Measurements from ENCODE around the gene GOLGA6L7. TPM values are rescaled to one million over a fixed set of nuclear protein-coding genes. Genes with fewer than 3 reads are reported as not detected.
A peak's percentile ranks its signal among the peaks of the same experiment; 100 is the strongest.

GOLGA6L7 gene
- total and polyA plus RNA-seq, 2 experiments from 2014 or later = not detected

GRCh38 chr15:28888302-28888894, 40.0 kb upstream of the GOLGA6L7 start:
- Histone ChIP-seq H3K9ac (no peak overlapping the region), H3K27me3 (replicated peaks; ENCODE audit: insufficient read depth) (peaks cover 18% of the 10 kb centered on the region), H3K27ac (no peak overlapping the region), H3K79me2 (ENCODE audit: insufficient read depth) (no peaks in the 10 kb centered on the region), H2AFZ (no peak overlapping the region), H3K9me2 (ENCODE audit: insufficient read depth) (no peaks in the 10 kb centered on the region), H3K4me1 (ENCODE audit: insufficient read depth) (no peaks in the 10 kb centered on the region), H3K4me2 (ENCODE audit: unreplicated experiment) (no peak overlapping the region), H4K20me1 (ENCODE audit: insufficient read depth) (no peaks in the 10 kb centered on the region), H3K36me3 (ENCODE audit: low read depth) (no peaks in the 10 kb centered on the region), H3K9me3 (ENCODE audit: low read depth) (no peaks in the 10 kb centered on the region), H3K4me3 (no peak overlapping the region), H3F3A (ENCODE audit: insufficient read depth) (no peaks in the 10 kb centered on the region)
- DNase-seq = no peak
- in situ Hi-C loops (cut with MboI) = no loop called here
- 65 to 72% methylated on average over 18 of the region's 18 CpGs for WGBS, 2 experiments (ENCODE audit: low coverage in 1 of 2, low lambda C conversion rate in 2 of 2, missing lambda C conversion rate in 2 of 2)
- TF ChIP-seq EZH2phosphoT487 (IDR thresholded peaks at IDR 0.05; ENCODE audit: insufficient read depth, low read depth) (no peak), EZH2 (IDR thresholded peaks at IDR 0.05; ENCODE audit: insufficient read depth, poor library complexity, severe bottlenecking) (no peak)

- no peak for TF ChIP-seq EZH2phosphoT487 (IDR thresholded peaks at IDR 0.05; ENCODE audit: insufficient read depth, low read depth)
- WGBS, 2 experiments (ENCODE audit: low coverage in 1 of 2, low lambda C conversion rate in 2 of 2, missing lambda C conversion rate in 2 of 2) = 44 to 46% methylated on average over 16 to 17 of the region's 17 CpGs
- no peak overlapping the region for H2AFZ ChIP-seq
- H3K79me2 ChIP-seq (ENCODE audit: insufficient read depth) = no peaks in the 10 kb centered on the region
- in situ Hi-C loops (cut with MboI) = no loop called here
- H3K36me3 ChIP-seq (ENCODE audit: low read depth) = no peaks in the 10 kb centered on the region
- H3K4me1 ChIP-seq (ENCODE audit: insufficient read depth) = no peaks in the 10 kb centered on the region
- no peak overlapping the region for H3K4me2 ChIP-seq (ENCODE audit: unreplicated experiment)
- no peak for DNase-seq
- no peaks in the 10 kb centered on the region for H3K9me2 ChIP-seq (ENCODE audit: insufficient read depth)
- no peak overlapping the region for H3K4me3 ChIP-seq
- no peaks in the 10 kb centered on the region for H3K9me3 ChIP-seq (ENCODE audit: low read depth)
- H3K9ac ChIP-seq = no peak overlapping the region
- H3F3A ChIP-seq (ENCODE audit: insufficient read depth) = no peaks in the 10 kb centered on the region
- no peak overlapping the region for H3K27ac ChIP-seq
- peaks cover 18% of the 10 kb centered on the region for H3K27me3 ChIP-seq (replicated peaks; ENCODE audit: insufficient read depth)
- no peaks in the 10 kb centered on the region for H4K20me1 ChIP-seq (ENCODE audit: insufficient read depth)
These were observed 39.1 kb upstream of the GOLGA6L7 start for GRCh38 chr15:28887339-28888174.

- H3F3A ChIP-seq (ENCODE audit: insufficient read depth) = no peaks in the 10 kb centered on the region
- WGBS, 2 experiments (ENCODE audit: low coverage in 1 of 2, low lambda C conversion rate in 2 of 2, missing lambda C conversion rate in 2 of 2) = 10 to 12% methylated on average over 32 to 35 of the region's 61 CpGs
- no peaks in the 10 kb centered on the region for H3K9me3 ChIP-seq (ENCODE audit: low read depth)
- no peak overlapping the region for H3K4me2 ChIP-seq (ENCODE audit: unreplicated experiment)
- no peaks in the 10 kb centered on the region for H3K4me1 ChIP-seq (ENCODE audit: insufficient read depth)
- peaks cover 18% of the 10 kb centered on the region for H3K27me3 ChIP-seq (replicated peaks; ENCODE audit: insufficient read depth)
- H3K9me2 ChIP-seq (ENCODE audit: insufficient read depth) = no peaks in the 10 kb centered on the region
- in situ Hi-C loops (cut with MboI) = no loop called here
- H4K20me1 ChIP-seq (ENCODE audit: insufficient read depth) = no peaks in the 10 kb centered on the region
- TF ChIP-seq EZH2 (IDR thresholded peaks at IDR 0.05; ENCODE audit: insufficient read depth, poor library complexity, severe bottlenecking) = peak; percentile 33
- TF ChIP-seq EZH2phosphoT487 (IDR thresholded peaks at IDR 0.05; ENCODE audit: insufficient read depth, low read depth) = no peak
- no peaks in the 10 kb centered on the region for H3K79me2 ChIP-seq (ENCODE audit: insufficient read depth)
- no peak overlapping the region for H3K27ac ChIP-seq
- H3K36me3 ChIP-seq (ENCODE audit: low read depth) = no peaks in the 10 kb centered on the region
- H3K4me3 ChIP-seq = peak overlapping the region; percentile 52; the same call in 1 of the 2 replicates
- no peak for DNase-seq
- H2AFZ ChIP-seq = no peak overlapping the region
- H3K9ac ChIP-seq = no peak overlapping the region
These were observed 38.2 kb upstream of the GOLGA6L7 start for GRCh38 chr15:28886431-28887338.

Data from GM23248 (cell line).